GM18861 (cell line): ENCODE measurements around the gene RGL1.
A peak's percentile ranks its signal among the peaks of the same experiment; 100 is the strongest.

ENCODE experiments used
- ATAC-seq: cut with Tn5 transposase; IDR thresholded peaks from one replicate; pipeline ENCODE4 v1.9.1; 2021; ENCODE audit not compliant: unreplicated experiment

The RGL1 gene

GRCh38 chr1:183821309-183821888, 16.5 kb downstream of the RGL1 start:
- ATAC-seq: no peak

- ATAC-seq: no peak
Observed at GRCh38 chr1:183821889-183822611, 17.1 kb downstream of the RGL1 start.

- no peak for ATAC-seq
Observed at GRCh38 chr1:183824291-183824690, 19.4 kb downstream of the RGL1 start.

GRCh38 chr1:183827801-183828200, 22.9 kb downstream of the RGL1 start:
- ATAC-seq: no peak

- no peak for ATAC-seq
Observed at GRCh38 chr1:183830389-183830788, 25.5 kb downstream of the RGL1 start.

GRCh38 chr1:183831311-183831710, 26.4 kb downstream of the RGL1 start:
- ATAC-seq: no peak

- no peak for ATAC-seq
Observed at GRCh38 chr1:183832459-183832858, 27.5 kb downstream of the RGL1 start.

- no peak for ATAC-seq
Observed at GRCh38 chr1:183834568-183834967, 29.6 kb downstream of the RGL1 start.

- no peak for ATAC-seq
Observed at GRCh38 chr1:183836598-183836997, 31.7 kb downstream of the RGL1 start.

GRCh38 chr1:183837062-183837461, 32.1 kb downstream of the RGL1 start:
- no peak for ATAC-seq

GRCh38 chr1:183838221-183838620, 33.3 kb downstream of the RGL1 start:
- no peak for ATAC-seq

GRCh38 chr1:183840140-183840539, 35.2 kb downstream of the RGL1 start:
- ATAC-seq: no peak

- peak; percentile 42 for ATAC-seq
Observed at GRCh38 chr1:183841550-183841949, 36.6 kb downstream of the RGL1 start.

- peak; percentile 79 for ATAC-seq
Observed at GRCh38 chr1:183841950-183842794, 37.3 kb downstream of the RGL1 start.

GRCh38 chr1:183842795-183843144, 37.9 kb downstream of the RGL1 start:
- ATAC-seq: peak; percentile 30

- ATAC-seq: no peak
Observed at GRCh38 chr1:183844806-183845205, 39.9 kb downstream of the RGL1 start.

- no peak for ATAC-seq
Observed at GRCh38 chr1:183845681-183846080, 40.8 kb downstream of the RGL1 start.

GRCh38 chr1:183847641-183848040, 42.7 kb downstream of the RGL1 start:
- no peak for ATAC-seq

GRCh38 chr1:183850852-183851251, 45.9 kb downstream of the RGL1 start:
- no peak for ATAC-seq

- ATAC-seq: no peak
Observed at GRCh38 chr1:183859119-183859518, 54.2 kb downstream of the RGL1 start.

GRCh38 chr1:183859831-183860230, 54.9 kb downstream of the RGL1 start:
- ATAC-seq: no peak

GRCh38 chr1:183862967-183863366, 58.0 kb downstream of the RGL1 start:
- ATAC-seq: no peak
